Stimulated activated CD8-positive, alpha-beta memory T cell treated with anti-CD3 and anti-CD28 coated beads, Interleukin-7, amount 100 ng/mL, for 24 hours (primary cell): Measurements from ENCODE around the gene B4GALT6.

Experiments
- DNase-seq: peaks from one replicate; pipeline ENCODE4 v3.0.0-alpha.2; 2020; ENCODE audit warnings: low read depth

B4GALT6 gene

DNA sequence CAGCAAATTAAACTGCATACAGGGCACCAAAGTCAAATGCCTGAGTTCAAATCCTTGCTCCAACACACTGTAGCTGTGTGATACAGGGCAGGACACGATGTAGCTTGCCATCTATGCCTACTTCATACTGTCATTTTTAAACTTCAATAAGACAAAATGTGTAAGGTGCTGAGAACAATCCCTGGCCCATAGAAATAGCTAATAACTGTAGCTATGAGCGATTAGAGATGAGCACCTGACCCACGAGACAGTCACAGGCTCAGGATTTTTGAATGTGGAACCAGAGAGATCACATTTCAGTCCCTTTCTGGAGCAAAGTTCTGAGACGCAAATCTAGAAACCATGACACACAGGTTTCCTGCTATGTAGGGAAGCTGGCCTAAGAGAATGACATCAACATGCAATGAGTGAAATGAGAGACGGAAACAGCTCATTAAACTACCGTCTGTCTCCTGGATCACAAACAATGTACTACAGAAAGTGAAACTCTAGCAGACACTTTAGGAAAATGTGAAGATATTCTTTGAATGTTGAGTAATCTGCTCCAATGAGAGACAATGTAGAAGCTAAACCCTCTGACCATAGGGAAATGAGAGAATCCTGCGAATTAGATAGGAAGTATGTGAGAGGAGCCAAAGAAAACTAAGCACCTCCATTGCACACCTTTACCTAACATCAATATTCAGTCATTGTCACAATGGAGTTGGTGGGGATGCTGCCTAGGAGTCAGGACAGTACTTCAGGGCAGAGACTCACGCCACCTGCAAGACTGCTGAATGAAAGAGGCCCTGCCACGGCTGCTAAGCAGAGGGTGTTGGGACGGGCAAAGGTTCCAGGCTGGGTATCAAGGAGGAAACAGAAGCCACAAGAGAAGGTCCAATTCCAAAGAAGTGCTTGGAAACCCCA, 25.5 kb downstream of the B4GALT6 start:
- DNase-seq = no peak

DNA sequence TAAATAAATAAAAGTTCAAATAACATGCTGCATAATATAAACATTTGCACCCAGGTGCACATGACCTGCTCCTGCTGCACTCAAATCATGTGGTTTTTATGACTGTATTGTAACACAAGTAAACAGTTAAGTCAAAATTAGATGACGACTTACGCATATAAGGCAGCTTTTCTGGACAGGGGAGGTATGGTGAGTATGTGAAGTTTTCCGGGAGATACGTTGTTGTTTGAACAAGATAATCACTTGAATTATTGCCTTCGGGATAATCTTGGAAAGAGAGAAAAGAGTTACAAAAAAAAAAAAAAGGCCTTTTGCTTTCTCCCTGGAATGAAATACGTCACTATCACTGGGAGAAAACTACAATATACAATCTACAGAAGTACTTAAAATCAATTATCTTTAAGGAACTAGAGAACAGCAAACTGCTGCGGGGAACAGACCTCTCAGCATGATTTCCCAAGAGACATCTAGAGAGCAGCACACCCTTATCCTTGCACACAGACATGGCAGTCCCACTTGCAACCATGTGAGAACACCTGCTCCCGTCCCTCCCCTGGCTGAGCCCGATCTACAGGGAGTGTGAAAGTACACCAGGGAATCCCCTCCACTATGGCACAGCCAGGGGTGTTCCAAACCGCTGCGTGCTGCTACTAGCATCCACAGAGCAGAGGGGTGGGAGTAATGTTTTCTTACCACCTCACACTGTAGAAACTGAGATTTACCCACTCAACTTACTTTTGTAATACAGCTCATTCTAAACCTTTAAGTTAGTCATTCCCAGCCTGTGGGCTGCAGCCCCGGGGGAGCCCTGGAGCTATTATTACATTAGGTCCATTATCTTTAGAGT, 26.3 kb downstream of the B4GALT6 start:
- DNase-seq = no peak

DNA sequence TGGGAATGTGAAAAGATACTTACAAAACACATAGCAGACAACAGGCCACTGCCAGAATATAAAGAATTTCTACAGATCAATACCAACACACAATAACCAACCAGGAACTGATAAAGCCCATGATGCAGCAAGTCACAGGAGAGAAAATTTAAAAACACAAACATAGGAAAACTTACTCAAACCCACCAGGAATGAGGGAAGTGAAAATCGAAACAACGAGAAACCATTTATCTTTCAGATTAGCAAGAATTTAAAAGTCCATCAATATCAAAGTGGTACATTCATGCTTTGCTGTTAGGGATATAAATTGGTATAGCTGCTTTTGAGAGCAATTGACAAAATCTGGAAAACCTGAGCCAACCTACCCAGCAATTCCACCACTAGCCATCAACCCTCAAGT, 27.6 kb downstream of the B4GALT6 start:
- no peak for DNase-seq

DNA sequence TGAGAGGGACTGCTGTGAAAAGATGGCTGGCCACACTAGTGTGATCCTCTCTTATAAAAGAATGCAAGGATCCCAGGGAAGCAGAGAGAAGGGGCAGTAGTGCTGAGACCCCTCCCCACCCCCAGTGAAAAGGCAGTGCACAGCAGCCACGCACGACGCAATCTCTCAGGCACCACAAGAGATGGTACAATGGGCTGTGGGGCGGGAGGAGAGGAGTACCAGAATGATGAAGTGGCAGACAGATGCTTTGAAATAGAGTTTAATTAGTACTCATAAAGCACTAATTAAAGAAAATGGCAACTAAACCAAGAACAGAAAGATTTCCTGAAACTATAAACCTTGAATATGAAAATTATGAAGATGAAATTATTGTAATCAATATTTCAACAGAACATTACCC, 29.0 kb downstream of the B4GALT6 start:
- DNase-seq = no peak

DNA sequence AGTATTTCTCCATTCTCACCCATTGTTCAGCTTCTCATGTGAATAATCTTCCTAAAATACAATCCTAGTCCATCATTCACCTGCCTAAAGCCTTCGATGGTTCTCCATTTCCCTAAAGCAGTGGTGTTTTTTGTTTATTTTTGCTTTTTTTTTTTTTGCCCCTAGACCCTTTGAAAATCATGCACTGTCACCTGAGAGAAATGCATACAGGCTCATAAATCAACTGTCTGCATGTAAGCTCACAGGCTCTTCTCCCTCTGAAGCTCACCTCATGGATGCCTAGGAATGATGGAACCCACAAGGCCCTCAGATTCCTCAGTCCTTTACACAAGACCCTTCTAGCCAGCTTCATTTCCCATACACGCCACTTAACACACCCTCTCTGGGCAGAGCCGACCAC, 31.5 kb downstream of the B4GALT6 start:
- no peak for DNase-seq

DNA sequence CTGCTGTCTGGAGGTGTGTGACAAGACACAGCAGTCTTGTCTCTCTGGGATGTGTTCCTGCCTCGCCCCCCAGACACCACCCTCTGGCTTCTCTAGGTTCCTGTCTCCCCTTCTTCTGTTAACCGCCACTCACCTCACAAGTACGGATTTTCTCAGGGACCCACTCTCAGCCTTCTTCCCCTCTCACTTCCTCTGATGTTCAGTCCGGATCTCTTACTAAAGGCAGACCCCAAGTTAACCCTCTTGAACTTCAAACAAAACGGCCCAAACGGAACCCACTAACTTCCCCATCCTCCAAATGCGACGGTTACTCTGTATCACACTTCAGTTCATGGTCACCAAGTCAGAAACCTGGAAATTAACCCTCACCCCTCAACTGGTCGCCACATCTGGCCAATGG, 32.0 kb downstream of the B4GALT6 start:
- no peak for DNase-seq

DNA sequence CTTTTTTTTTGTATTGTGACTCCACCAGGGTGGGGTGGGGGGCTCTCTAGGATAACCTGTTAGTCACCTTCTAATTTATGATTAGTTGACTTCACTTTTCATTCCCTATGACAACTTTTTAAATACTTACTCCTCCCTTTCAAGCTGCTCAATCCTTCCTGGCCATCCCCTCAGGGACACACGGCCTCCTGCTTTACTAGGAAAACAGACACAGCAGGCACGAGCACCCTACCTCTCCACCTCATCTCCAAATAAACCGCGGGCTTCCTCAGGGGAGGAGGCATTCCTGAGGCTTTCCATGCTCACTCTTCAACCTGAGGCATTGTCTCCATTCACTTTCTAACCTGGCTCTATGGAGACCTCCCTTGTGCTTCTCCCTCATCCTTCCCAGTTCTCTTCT, 33.0 kb downstream of the B4GALT6 start:
- DNase-seq = no peak

DNA sequence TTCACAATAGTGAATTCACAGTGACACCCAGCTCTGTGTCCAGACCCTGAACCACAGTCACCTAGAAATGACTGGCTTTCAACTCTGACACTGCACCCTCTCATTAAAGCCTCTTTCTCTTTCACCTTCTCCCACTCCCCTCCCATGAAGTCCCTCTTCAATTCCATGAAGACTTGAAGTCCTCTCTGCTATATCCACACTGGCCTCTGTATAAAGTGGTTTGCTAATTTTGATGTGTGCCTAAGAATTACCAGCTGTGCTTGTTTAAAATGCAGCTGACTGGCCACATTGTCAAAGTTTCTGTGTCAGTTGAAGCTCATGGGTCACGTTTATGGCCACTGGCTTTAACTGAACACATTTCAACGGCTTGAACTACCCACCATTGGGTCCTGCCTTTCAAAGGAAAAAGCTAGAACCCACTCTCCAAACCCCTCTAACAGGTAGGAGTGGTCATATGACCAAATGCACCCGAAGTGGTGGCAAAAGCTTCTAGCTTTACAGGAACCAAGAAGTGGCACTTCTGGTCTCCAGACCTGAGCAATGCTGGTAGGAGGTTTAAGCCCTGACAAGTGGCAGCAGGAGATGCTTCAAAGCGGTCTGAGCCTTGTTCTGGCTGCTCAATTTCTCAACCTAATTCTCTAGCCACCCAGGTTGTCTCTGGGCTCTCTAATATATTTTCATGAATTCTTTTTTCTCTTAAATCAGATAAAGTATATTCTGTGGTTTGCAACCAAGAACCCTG, 34.2 kb downstream of the B4GALT6 start:
- DNase-seq = no peak

DNA sequence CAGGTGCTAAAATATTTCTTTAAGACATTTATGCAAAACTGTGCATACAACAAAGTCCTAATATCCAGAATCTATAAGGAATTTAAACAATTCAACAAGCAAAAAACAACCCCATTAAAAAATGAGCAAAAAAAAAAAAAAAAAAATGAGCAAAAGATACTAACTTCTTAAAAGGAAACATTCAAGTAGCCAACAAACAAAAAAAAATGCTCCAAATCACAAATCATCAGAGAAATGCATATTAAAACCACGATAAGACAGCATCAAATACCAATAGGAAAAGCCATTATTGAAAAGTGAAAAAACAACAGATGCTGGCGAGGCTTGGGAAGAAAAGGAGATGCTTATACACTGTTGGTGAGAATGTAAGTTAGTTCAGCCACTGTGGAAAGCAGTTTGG, 34.9 kb downstream of the B4GALT6 start:
- DNase-seq = no peak

DNA sequence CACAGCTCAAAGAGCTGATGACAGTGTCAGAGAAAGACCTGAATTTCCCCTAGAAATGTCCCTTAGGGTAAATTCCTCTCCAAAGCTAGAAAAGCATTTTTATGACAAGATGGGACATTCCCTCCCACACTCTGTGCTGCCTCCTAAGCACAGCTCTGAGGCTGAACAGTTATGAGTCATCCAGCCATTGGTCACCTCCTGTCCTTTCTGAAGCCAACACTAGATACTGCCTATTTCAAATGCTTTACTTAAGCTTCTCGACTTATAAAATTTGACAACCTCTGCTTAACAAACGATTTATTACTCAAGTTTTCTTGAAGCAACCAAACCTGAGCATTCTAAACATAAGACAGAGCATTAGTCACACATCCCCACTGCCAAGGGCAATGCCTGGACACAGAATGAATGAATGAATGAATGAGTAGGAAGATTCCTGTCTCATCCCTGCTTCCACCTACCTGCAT, 35.4 kb downstream of the B4GALT6 start:
- no peak for DNase-seq

DNA sequence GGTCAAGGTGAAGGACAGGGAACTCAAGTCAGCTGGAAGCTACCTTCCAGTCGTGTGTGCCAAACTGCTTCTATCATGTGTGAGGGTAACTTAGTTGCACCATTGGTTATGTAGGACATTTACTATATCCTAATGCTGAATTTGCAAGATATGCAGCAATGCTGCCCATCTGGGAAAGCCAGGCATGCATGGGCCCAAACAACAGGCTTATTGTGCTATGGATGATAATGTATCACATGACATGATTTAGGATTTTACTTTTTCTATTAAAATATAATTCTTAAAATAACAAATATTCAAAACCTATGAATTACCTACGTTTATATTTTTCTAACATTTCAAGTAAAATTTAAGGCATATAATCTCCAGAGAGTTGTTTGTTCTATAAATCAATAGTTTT, 35.9 kb downstream of the B4GALT6 start:
- no peak for DNase-seq

DNA sequence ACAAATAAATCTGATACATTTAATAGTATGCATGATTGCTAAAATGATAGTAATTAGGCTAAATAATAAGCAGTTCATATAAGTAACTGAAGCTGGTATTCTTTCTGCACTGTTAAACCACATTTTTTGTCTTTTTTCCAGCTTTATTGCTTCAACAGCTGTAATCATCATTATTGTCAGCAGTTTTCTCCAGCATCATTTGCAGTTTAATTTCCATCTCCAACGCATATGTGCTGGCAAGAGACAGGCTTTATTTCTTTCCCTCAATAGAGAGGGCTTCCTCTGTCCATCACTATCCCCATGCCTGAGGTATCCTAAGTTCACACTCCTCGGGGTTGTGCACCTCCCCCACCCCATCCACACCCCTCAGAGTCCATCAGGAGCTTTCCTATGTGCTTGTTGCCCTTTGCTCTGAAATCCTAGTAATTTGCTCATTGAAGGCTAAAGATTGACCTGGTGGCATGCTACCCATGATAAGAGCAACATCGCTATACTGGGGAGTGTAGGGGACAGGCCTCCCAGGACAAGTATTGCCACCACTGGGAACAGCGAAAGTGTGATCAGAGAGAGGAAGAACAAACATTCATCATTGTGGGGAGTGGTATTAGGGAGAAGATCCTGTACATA, 37.1 kb downstream of the B4GALT6 start:
- DNase-seq = no peak

DNA sequence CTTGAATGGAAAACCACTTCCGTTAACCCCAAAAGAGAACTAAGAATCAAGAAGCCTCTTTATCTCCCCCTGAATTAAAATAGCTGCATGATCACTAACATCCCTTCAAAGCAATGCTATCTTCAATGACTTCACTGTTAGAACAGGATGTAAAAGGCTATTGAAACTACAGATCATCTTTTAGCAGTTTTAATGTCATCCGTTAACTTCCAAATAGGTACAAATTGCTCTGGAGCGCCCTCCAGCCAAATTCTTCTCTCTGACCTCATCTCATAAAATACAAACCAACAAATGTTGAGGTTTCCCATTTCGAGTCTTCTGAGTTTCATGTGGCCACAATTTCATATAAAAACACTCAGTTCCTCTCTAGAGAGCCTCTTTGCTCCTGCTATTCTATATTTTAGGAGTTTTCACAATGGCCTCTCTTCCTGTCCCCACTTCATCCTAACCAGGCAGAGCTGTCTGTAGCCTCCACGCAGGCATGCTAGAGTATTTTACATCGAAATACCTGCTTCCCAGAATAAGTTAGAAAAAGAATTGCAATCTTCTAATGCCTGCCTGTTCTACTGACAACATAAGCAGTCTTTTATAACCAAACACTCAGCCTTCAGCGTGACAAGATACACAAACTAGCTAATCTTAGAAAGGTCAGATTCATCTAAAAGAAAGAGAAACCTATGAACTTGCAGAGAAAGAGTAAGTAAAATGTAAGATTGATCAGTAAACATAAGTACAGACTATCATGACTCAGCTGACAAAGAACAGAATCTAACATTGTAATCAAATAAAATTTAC, 37.9 kb downstream of the B4GALT6 start:
- DNase-seq = no peak

DNA sequence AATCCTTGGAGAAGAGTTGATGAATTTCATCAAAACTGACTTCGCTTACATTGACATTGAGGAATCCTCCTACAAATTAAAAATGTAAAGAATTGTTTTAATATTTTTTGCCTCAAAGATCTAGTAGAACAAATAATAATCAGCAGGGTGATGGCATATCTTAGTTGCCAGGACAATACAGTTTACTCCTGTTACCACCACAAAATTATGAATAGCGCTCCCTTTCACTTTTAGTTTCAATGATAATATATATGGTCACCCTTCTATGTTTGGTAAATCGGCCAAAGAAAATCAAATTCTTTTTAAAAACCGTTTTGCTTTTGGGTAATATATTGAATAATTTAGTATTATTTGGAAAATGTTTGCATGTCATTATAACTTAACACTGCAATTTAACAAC, 39.0 kb downstream of the B4GALT6 start:
- no peak for DNase-seq

DNA sequence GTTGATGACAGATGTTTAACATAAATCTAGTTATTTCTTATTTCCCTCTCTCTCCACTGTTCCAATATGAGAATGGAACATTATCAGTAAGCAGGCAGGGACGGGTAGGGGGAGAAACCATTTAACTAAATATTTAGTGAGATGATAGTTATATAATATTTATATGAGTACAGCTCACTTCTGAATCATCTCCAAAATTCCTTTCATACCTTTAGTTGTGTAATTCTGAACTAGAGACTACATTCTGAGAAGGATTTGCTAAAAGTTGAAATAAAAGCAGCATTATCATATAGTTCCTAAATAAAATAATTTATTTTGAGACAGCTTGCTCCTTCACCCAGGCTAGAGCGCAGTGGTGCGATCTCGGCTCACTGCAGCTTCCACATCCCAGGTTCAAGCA, 41.4 kb downstream of the B4GALT6 start:
- no peak for DNase-seq

DNA sequence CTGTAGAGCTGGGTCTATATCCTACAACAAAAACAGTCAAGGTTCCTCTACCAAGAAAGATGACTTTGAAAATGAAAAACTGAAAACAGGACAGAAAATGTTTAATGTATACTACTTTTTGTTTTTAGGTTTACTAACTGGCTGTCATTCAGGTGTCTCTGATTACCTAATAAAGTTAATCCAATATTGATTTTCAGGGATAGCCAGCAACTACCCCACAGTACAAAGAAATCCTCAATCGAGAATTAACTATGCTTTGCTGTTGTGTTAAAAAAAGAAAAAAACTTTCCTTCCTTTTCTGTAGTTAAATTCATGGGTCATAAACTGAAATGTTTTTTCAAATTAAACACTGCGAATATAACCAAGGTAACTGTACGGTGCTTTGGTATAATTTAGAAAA, 46.9 kb downstream of the B4GALT6 start:
- DNase-seq = no peak

DNA sequence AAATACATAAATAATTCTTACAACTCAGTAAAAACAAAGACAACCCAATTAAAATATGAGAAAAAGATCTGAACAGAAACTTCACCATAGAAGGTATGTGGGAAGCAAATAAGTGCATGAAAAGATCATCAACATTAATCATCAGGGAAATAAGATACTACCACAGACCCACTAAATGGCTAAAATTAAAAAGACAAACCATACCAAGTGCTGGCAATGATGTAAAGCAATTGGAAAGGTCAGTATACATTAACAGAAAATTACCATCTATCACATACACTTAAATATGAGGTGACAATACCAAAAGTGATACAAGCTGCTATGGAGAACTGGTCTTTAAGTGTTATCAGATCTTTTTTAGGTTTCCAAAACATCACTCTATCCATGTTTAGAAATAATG, 48.0 kb downstream of the B4GALT6 start:
- DNase-seq = no peak

DNA sequence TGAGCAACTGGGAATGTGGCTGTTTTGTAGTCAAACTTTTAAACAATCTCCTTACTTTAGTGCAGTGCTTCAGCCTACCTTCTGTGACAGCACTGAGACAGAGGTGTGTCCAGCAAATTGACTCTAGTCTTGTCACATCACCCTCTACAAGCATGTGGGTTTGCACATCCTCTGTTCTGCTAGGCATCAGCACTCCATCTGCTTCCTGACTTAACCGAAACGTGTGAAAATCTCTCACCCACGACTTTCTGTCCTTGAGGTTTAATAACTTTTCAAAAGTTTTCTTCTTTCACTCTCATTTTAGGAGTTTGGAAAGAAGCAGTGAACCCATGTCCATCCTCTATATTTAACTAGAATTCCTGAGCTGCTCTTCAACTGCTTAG, 50.1 kb downstream of the B4GALT6 start:
- DNase-seq = no peak

DNA sequence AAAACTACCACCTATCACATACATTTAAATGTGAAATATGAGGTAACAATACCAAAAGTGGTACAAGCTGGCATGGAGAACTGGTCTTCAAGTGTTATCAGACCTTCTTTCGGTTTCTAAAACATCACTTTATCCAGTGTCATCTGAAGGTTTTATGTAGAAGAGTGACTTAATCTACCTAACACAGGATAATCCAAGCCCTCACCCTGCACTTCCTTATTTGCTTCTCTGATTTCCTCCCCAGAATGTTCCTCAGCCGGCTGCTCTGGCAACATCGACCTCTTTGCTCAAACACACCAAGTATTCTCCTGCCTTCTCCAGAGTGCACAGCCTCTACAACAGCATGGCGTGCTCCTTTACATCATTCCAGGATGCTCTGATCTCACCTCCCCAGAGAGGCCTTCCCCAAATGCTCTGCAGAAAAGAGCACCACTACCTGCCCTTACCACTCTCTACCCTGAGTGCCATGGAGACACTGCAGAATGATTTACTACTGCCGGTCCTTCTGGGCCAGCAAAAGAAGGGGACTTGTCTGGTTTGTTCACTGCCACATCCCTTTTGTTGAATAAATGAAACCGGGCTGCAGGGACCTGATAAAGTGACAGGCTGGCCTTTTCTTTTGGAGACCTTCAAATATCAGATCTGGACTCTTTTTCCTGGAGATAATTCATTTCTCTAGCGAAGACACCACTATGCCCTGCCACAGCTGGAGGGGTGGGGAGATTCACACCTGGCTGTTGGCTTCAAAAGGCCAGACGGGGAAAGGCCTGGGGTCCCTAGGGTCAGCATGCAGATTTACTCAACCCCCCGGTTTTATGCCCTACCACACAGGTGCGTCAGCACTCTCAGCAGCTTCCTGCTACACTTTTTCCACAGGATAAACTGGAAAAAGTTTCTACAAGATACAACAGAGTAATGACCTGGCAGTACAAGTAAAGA, 50.7 kb downstream of the B4GALT6 start:
- DNase-seq = no peak

DNA sequence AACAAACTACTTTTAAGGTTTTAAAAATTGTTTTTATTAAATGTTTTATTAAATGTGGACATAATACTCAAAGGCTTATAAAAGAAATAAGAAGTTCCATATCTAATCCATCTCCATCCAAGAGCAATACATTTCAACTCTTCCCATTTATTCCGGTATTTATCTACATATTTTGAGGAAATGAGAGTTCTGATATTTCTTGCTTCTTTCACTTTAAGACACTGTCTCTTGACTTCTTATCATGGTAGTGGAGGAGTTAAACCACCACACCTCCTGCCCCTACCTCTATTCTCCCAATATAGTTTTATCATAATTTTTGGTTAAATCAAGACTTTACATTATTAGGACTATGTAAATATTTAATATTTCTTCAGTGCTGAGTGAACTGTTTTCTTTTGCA, 52.0 kb downstream of the B4GALT6 start:
- no peak for DNase-seq
